Measurements from ENCODE around the gene UBE2E2. TPM values are rescaled to one million over a fixed set of nuclear protein-coding genes. Genes with fewer than 3 reads are reported as not detected.

The UBE2E2 gene
- total RNA-seq, 1 donor from 2014 or later, result 89.8 TPM

- Histone ChIP-seq H3K27ac (no peak overlapping the region), H3K9ac (no peak overlapping the region), H3F3A (ENCODE audit: low read depth) (no peaks in the 10 kb centered on the region), H3K79me2 (ENCODE audit: low read depth) (peaks cover 76% of the 10 kb centered on the region), H3K27me3 (no peaks in the 10 kb centered on the region), H2AFZ (replicated peaks) (no peak overlapping the region), H3K4me1 (no peaks in the 10 kb centered on the region), H3K9me3 (ENCODE audit: low read depth) (no peaks in the 10 kb centered on the region), H3K4me3 (no peak overlapping the region), H4K20me1 (ENCODE audit: low read depth) (peaks cover 28% of the 10 kb centered on the region), H3K36me3 (no peaks in the 10 kb centered on the region), H3K4me2 (no peak overlapping the region)
- no peak for DNase-seq (ENCODE audit: low spot score)
- Mint-ChIP-seq H3K9me3 (no peaks in the 10 kb centered on the region), H3K27ac (no peak overlapping the region), H3K27me3 (ENCODE audit: insufficient read depth, low read depth) (no peaks in the 10 kb centered on the region), H3K4me3 (no peak overlapping the region), H3K36me3 (no peaks in the 10 kb centered on the region), H3K4me1 (peaks cover 3% of the 10 kb centered on the region)
- TF ChIP-seq, protein P1, sequence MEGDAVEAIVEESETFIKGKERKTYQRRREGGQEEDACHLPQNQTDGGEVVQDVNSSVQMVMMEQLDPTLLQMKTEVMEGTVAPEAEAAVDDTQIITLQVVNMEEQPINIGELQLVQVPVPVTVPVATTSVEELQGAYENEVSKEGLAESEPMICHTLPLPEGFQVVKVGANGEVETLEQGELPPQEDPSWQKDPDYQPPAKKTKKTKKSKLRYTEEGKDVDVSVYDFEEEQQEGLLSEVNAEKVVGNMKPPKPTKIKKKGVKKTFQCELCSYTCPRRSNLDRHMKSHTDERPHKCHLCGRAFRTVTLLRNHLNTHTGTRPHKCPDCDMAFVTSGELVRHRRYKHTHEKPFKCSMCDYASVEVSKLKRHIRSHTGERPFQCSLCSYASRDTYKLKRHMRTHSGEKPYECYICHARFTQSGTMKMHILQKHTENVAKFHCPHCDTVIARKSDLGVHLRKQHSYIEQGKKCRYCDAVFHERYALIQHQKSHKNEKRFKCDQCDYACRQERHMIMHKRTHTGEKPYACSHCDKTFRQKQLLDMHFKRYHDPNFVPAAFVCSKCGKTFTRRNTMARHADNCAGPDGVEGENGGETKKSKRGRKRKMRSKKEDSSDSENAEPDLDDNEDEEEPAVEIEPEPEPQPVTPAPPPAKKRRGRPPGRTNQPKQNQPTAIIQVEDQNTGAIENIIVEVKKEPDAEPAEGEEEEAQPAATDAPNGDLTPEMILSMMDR (IDR thresholded peaks at IDR 0.05), result no peak
- TF ChIP-seq EZH2 (IDR thresholded peaks at IDR 0.05) (no peak), EZH2phosphoT487 (IDR thresholded peaks at IDR 0.05) (no peak)
Measured at GRCh38 chr3:23246651-23247050, 43.5 kb downstream of the UBE2E2 start.

- H3K79me2 ChIP-seq (ENCODE audit: low read depth), result peaks cover 78% of the 10 kb centered on the region
- no peaks in the 10 kb centered on the region for H3K36me3 ChIP-seq
- no peak overlapping the region for H3K4me2 ChIP-seq
- TF ChIP-seq EZH2phosphoT487 (IDR thresholded peaks at IDR 0.05), result no peak
- TF ChIP-seq, protein P1 (IDR thresholded peaks at IDR 0.05), result no peak
- TF ChIP-seq EZH2 (IDR thresholded peaks at IDR 0.05), result no peak
- Mint-ChIP-seq H3K36me3 (no peaks in the 10 kb centered on the region), H3K27ac (no peak overlapping the region), H3K27me3 (ENCODE audit: insufficient read depth, low read depth) (no peaks in the 10 kb centered on the region), H3K4me1 (peaks cover 2% of the 10 kb centered on the region), H3K4me3 (no peak overlapping the region), H3K9me3 (no peaks in the 10 kb centered on the region)
- H3K9ac ChIP-seq, result no peak overlapping the region
- H3K4me3 ChIP-seq, result no peak overlapping the region
- DNase-seq (ENCODE audit: low spot score), result no peak
- peaks cover 26% of the 10 kb centered on the region for H4K20me1 ChIP-seq (ENCODE audit: low read depth)
- H3K27me3 ChIP-seq, result no peaks in the 10 kb centered on the region
- H3K27ac ChIP-seq, result no peak overlapping the region
- no peak overlapping the region for H2AFZ ChIP-seq (replicated peaks)
- no peaks in the 10 kb centered on the region for H3K4me1 ChIP-seq
- H3F3A ChIP-seq (ENCODE audit: low read depth), result no peaks in the 10 kb centered on the region
- no peaks in the 10 kb centered on the region for H3K9me3 ChIP-seq (ENCODE audit: low read depth)
Measured at GRCh38 chr3:23248594-23249131, 45.5 kb downstream of the UBE2E2 start.

GRCh38 chr3:23249961-23250360, 46.8 kb downstream of the UBE2E2 start:
- TF ChIP-seq EZH2phosphoT487 (IDR thresholded peaks at IDR 0.05), result no peak
- no peak for TF ChIP-seq EZH2 (IDR thresholded peaks at IDR 0.05)
- TF ChIP-seq, protein P1 (IDR thresholded peaks at IDR 0.05), result no peak
- no peaks in the 10 kb centered on the region for H3K36me3 ChIP-seq
- no peak overlapping the region for H3K27ac Mint-ChIP-seq
- peaks cover 75% of the 10 kb centered on the region for H3K79me2 ChIP-seq (ENCODE audit: low read depth)
- no peaks in the 10 kb centered on the region for H3K27me3 Mint-ChIP-seq (ENCODE audit: insufficient read depth, low read depth)
- H3K4me1 ChIP-seq, result peaks cover 7% of the 10 kb centered on the region
- H3K9me3 Mint-ChIP-seq, result no peaks in the 10 kb centered on the region
- H3F3A ChIP-seq (ENCODE audit: low read depth), result no peaks in the 10 kb centered on the region
- no peak overlapping the region for H3K4me3 Mint-ChIP-seq
- H3K4me3 ChIP-seq, result no peak overlapping the region
- no peaks in the 10 kb centered on the region for H3K27me3 ChIP-seq
- H3K36me3 Mint-ChIP-seq, result no peaks in the 10 kb centered on the region
- H3K27ac ChIP-seq, result no peak overlapping the region
- DNase-seq (ENCODE audit: low spot score), result no peak
- peaks cover 27% of the 10 kb centered on the region for H4K20me1 ChIP-seq (ENCODE audit: low read depth)
- H3K4me2 ChIP-seq, result no peak overlapping the region
- H2AFZ ChIP-seq (replicated peaks), result no peak overlapping the region
- no peaks in the 10 kb centered on the region for H3K9me3 ChIP-seq (ENCODE audit: low read depth)
- H3K9ac ChIP-seq, result no peak overlapping the region
- H3K4me1 Mint-ChIP-seq, result peaks cover under 1% of the 10 kb centered on the region
